GM12891 (cell line): ENCODE results near the gene PLP1.

Experiments used
- POLR2A ChIP-seq: IDR thresholded peaks from 2 replicates; pipeline ENCODE4 v1.6.1; 2011; ENCODE audit warnings: low read depth, low read length, control low read depth
- POLR2AphosphoS5 ChIP-seq: IDR thresholded peaks from 2 replicates; pipeline ENCODE4 v1.6.1; 2011; ENCODE audit warnings: low read depth, low read length, control low read depth
- SPI1 ChIP-seq: IDR thresholded peaks from 2 replicates; pipeline ENCODE4 v1.6.1; 2011; ENCODE audit warnings: low read depth, low read length, control low read depth

DNA sequence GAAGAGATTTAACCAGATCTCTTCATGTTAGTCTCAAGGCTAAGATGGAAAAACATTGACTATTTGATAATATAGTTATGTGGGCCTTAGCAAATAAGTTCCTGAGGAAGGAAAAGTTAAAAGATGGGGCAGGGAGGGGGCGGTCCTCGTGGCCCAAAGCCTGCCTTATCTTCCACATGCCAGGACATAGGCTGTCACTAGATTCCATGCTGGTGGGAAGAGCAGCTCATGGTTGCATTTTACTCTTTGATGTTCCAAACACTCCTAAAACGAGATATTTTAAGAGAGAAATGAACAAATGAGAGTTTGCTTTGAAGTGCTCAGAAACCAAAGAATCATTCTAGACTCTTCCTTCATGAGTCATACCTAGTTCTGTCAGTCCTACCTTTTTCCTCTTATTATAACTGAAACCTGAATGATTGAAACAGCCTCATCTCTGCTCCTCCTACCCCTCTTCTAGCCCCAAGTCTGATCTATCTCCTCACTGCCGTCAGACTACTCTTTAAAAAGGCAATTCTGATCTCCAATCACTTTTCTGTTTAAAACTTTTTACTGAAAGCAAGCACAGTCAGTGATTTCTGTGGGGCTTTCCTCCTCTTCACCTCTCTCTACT is 30.3 kb downstream of the PLP1 start:
- TF ChIP-seq POLR2AphosphoS5 = no peak
- no peak for TF ChIP-seq POLR2A
- no peak for TF ChIP-seq SPI1
